GM21423 (cell line): ENCODE data around the gene DOCK4.

ENCODE experiments used
- ATAC-seq: cut with Tn5 transposase; IDR thresholded peaks from one replicate; pipeline ENCODE4 v1.9.1; 2021; ENCODE audit warnings: mild to moderate bottlenecking, moderate library complexity; ENCODE audit not compliant: unreplicated experiment

Gene DOCK4

DNA sequence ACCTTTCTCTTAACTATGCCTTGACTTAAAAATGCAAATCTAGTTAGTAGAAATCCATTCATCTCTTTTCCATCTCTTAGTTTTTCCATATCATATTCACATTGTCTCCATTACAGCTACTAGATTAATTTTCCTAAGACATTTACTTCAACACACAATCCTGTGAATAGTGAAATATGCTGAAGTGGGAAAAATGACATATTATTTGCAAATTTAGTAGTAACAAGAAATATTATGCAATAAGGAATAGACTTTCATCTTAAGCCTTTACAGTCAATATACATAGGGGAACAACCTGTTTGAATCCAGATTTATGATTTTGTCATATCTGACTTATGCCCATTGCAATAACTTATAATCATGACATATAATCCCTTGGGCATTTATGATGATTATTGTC lies 366.9 kb downstream of the DOCK4 start:
- no peak for ATAC-seq

DNA sequence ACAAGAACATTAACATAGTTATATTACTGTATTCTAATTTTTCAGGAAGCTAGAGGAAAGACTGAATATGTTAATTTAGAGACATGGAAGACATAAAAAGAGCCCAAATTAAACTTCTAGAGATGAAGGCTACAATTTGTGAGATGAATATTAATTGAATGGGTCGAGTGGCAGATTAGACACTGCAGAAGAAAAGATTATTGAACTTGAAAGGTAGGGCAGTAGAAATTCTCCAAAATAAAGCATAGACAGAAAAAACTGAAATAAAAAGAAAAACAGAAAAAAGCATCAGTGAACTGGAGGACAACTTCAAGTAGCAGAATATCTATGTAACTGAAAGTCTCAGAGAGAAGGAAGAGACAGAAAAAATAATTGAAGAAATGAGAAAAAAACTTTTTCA lies 369.6 kb downstream of the DOCK4 start:
- ATAC-seq: no peak

DNA sequence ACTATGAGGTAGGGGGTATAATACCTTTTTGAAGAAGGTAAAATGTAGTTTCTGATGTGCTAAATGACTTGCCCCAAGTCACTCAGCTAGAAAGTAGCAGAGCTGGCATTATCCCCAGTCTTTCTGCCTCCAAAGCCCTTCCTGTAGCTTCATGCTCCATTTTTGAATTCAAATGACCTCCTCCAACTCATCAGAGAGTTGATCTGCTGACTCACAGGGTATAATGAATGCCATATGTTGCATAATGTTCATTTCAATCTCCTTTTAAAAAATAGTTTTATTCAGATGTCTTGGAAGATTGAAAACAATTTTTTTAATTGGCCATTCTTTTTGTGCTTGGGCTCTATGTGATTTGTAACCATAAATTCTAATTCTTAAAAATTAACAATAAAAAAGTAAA lies 371.1 kb downstream of the DOCK4 start:
- ATAC-seq: no peak

DNA sequence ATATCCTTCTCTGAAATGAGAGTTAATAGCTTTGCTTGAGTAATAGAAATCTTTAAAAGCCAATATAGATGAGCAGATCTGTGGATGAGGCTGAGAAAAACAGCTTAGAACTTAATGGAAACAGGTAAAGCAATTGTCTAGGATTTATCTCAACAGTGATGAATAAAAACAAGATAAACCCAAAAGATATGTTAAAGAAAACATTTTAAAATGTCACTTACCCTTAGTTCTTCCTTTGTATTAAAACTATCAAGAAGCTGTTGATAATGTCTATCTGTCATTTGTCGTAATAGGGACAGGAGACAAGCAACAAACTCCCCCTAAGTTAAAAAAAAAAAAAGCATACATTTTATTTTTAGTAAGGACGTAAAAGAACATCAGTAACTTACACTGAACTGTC lies 371.8 kb downstream of the DOCK4 start:
- ATAC-seq: no peak

DNA sequence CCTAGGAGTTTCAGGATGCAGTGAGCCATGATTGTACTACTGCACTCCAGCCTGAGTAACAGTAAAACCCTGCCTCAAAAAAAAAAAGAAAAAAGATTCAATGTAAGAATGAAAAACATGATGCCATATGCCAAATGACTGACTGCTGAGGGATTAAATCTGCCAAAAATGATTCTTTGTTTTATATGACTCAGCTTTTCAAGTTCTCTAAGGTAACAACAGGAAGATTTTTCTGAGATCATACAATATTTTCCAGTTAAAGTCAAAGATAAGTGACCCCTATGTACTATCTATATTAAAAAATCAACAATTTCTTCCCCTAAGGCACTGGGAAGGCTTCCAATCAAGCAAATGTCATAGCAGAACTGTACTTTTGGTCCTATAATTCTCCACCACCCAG lies 372.7 kb downstream of the DOCK4 start:
- ATAC-seq: no peak

DNA sequence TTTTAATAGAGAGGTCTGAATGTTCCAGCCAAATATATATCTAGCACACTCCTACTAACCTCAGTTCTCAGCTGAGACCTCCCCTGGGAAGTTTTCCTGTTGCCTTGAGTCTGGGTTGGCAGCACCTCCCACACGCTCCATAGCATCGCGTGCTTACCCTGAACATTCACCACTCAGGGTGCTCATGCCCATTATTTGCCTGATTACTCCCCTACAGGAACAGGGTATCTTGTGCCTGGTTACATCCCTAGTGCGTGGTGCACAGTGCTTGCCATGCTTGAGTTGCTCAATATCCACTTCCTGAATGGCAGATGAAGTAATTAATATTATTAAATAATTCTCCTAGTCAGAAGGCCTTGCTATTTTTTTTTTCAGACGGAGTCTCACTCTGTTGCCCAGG lies 374.0 kb downstream of the DOCK4 start:
- no peak for ATAC-seq

DNA sequence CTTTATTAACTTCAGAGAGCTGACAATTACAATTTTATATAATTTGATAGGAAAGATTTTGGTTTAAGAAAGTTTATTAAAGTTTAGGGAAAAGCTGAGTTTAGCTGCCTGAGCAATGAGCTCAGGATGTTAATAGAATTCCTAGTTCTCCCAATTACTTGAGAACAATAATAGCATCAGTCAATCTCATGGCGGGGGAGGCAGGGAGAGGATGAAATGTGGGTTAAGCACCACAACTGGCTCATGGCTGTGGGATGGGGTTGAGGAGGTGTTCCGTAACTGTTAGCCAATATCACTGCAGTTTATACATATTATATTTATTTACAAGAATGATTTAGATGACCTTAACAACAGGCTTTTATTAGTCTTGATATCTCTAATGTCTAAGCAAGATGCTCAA lies 377.0 kb downstream of the DOCK4 start:
- ATAC-seq: no peak

DNA sequence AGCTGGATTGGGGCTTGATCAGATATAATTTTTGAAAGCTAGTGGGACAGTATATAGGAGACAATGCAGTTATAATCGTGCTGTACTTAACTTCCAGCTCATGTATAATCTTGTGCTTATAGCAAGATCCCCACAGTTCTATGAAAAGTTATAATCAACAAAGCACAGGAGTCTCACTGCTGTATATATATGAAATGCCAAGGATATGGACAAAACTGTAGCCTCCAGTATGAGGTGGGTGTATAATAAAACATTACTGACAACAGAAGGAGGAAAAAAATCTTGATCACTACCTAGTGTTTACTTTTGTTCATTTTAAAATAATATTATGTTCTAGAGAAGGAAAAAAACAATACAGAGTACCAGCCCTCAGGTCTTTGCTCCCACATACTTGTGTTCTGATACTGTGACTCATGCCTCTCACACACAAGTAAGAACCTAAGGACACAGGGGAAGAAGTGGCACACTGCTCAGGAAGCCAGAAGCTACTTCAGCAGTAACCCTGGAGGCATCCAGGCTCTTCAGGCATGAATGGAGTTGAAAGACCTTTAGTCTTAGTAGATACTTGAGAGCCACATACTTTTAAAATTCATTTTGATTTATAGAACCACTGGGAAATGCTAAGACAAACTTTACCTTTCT lies 378.2 kb downstream of the DOCK4 start:
- no peak for ATAC-seq

DNA sequence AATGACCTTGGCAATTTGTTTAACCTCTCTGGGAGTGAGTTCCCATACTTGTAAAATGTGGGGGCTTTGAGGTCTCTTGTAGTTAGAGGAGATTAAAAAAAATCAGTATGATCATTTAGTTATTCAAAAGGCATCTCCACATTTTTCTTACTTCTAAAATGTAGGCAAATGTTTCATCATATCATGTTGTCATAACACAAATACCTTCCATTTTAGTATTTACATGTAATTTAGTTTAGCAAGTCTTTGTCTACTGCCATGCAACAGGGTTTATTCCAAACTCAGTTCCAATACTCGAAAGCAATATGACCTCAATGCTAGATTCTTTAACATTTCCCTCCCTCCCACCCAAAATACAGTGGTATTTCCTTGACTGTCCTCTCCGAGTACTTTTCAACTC lies 381.2 kb downstream of the DOCK4 start:
- no peak for ATAC-seq

DNA sequence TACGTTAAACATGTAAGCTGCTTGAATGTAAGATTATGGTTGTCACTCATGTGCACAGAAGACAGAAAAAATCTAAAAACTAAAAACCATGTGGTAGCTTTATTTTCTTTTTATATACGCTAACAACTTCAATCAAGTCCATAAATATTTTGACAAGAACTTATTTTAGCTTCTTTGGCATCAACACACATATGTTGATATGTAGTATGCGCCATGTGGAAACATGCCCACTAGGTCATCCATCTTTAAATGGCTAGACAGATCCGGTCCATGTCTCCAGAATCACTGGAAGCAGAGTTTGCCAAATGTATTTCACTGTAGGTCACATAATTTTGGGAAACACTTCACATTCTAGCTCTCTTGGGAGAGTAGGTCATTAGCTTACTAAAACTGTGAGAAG lies 382.4 kb downstream of the DOCK4 start:
- ATAC-seq: no peak

DNA sequence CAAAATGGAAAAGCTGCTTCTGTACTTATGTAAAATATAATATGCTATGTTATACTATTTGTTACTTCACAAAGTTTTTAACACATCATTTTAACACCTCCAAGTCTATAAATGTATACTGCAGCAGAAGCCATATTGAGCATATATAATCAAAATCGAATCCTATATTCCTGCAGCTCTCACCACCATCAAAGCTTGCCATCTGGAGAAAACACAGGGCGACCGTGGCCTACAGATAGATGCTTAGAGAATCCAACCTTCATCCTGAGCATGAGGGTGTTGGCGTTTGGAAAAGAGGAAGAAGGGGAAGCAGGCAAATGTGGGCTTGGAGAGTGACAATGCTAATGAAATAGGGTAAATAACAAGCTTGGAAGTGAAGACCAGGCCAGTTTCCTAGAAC lies 385.2 kb downstream of the DOCK4 start:
- no peak for ATAC-seq

DNA sequence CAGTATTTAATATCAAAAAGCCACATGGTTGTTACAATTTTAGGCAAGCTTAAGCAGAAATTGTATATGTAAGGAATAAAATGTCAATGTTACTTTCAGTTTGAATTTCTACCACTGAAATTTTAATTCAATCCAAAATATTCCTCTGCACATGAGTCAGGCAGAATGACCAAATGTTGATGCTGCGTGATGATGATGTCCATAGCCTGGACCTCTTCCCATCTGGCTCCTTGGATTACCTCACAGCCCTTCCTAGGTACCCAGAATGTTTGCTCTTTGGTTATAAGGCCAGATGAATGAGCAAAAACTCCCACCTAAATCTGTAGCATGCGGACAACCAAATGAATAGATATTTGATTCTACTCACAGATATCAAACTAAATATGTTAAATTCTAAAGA lies 385.6 kb downstream of the DOCK4 start:
- no peak for ATAC-seq

DNA sequence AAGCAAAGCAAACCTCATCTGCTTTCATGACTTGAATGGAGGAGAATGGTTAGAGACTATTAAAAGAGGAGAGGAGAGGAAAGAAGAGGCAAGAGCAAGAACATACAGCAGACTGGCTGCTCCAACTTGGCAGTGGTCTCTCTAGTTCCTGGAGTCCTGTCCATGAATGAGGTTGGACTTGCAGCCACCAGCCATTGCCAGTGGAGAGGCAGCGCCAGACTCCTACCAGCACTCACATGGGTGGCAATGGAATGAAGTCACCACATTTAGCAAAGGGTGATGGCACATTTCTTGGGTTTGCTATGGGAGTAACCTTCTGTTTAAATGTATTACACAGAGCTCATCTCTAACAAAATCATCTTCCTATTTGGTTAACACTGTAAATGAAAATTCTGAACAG lies 386.1 kb downstream of the DOCK4 start:
- ATAC-seq: no peak

DNA sequence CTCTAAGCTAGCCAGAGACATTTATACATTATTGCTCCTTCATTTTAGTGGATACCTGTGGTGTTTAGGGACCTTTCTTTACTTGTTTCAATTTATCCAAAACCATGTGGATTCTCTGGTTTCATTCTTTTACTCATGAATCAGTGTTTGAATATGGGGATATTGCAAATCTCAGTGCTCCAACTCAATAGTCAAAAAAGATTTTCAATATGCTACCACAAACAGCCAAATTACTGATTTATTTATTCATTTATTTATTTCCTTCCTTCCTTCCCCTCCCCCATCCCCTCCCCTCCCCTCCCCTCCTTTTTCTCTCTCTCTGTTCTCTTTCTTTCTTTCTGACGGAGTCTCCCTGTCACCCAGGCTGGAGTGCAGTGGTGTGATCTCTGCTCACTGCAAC lies 390.8 kb downstream of the DOCK4 start:
- no peak for ATAC-seq

DNA sequence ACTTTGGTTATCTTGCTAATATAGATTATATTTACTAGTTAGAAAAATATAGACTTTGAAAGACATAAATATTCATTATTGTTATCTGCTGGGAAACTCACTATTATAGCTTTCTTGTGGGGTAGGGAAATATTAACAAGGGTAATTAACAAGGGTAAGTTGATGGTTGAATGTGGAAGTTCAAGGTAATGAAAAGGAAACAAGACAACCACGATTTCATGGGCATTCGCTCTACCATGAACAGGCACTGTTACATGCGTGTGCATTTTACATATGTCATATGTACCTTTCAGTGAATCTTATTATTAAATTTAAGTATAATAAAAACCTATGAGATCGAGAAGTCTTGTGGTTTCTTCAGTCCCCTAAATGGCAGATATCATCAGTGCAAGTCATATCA lies 392.9 kb downstream of the DOCK4 start:
- no peak for ATAC-seq

DNA sequence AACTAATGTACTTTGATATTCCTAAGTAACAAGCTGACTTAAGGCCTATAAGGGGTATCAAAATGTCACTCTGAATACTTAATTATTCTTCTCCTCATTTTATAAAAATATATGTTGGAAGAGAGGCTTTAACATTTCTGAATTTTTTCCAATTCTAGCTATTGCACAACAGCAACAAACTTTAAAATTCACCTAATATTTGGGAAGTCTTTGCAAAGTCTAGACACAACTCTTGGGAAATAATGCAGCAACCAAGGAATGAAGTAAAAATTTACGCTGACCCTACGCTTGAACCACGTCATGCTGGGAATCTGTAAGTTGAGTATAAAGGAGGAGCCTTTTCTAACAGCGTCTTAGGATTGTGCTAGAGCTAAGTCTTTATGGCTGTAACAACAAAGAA lies 400.0 kb downstream of the DOCK4 start:
- ATAC-seq: no peak

DNA sequence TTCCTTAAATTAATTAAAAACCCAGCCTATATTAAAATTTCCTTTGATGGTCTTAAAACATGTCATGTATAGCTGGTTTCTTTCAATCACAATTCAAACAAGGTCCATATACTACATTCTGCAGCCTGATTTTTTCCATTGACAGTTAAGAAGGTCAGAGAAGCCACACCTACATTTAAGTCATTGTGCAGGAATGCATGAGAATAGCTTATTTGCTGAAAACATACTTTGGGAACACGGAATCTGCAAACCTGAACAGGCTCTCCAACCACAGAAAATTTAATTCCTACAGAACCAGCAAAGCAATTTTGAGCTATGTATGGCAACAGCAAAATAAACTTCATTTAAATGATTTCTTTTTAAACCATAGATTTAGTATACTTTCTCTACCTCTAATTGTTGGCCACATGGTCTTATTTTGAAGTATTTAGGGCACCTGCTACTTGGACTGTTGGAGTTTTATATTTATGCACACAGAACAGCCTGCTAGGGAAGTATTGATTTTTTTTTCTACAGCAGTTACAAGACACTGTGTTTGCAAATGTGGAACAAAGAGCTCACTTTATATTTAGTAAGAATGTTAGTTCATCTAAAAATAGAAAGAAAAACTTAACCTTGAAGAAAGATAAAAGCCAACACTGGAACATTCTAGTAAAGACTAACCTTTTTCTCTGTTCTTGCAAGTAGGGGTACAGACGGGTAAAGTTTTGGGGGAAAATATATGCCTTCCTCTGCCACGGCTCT lies 403.0 kb downstream of the DOCK4 start:
- ATAC-seq: no peak

DNA sequence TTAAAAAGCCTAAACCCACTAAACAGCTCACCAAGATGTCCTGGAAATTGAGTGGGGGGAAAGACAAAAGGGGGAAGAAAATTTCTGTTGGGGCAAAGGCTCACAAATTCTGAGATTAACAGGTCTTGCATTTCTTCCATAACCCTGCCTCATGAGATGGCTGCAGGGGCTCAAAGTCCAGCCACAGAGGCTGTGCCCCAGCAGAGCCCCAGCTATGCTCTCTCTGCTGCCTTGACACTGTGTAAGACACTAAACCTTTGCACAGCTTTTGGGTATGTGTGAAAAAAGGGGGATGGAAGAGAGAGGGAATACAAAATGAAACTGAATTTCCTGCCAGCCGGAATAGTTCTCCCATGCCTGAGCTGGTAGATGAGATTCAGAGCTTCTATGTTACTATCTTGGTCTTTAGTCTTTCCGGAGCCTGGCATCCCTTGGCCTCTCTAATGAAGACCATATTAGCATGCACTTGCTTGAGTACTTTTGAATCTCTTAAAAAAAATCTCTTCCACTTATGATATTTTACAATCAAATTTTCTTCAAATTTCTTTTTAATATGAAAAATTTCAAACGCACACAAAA lies 403.9 kb downstream of the DOCK4 start:
- ATAC-seq: no peak

DNA sequence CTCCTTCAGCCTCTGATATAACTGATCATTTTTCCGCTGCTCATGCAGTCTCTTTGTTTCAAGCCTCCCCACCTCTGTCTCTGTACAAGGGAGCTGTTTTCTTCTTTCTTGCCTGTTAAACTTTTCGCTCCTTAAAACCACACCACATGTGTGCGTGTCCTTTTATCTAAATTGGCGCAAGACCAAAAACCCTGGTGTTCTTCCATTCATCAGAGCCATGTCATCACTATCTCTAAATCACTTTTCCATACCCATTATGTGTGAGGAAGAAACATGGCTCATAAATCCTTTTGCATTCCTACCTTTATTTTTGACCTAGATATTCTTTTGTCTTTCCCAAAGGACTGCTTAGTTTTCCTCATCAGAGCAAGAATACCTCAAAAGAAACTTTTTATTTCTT lies 404.9 kb downstream of the DOCK4 start:
- no peak for ATAC-seq

DNA sequence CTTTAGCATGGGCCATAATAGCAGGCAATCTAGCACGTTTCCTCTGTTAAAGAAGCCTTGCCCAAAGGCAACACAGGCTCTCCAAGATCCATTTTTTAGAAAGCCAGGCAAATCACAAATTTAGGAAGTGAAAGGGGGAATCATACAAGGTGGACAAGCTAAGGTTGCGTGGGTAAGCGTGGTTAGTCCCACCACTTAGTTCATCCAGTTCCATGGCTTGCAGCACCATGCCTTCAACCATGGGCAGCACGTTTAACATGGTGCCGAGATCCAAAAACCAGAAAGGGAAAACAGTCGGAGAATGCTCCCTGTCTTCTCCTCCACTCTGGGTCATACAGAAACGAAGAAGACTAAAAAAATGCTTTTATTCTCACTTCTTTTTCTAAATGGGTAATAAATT lies 409.5 kb downstream of the DOCK4 start:
- ATAC-seq: no peak

DNA sequence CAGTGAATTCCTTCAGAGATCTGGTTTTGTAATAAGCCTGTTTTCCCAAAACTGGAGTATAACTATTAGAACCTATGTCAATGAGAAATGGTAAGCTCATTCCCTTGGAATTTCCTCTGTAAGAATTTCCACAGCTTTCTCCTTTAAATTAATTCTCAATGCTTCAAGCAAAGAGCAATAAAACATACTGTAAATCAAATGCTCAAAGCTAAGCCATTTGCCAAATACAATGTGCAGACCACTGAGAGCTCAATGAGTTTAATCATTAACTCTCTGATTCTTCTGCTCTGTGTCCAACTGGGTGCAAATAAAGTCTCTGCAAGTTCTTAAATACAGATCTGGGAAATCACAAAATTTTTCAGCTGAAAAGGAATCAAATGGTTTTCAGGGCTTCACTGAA lies 416.3 kb downstream of the DOCK4 start:
- ATAC-seq: no peak

DNA sequence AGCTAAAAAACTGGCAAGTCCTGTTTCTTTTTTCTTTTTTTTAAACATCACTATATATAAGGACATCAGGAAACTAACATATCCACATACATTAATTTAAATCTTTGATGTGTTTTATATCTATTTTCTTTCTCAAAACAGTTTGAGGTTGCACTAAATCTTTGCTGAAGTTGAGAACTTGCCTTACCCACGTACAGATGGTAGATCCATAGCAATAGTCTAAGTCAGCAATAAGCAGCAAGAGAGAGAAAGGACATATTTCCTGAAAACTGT lies 417.2 kb downstream of the DOCK4 start:
- ATAC-seq: no peak
